KMS-11 (cell line): ENCODE results near the gene CDC42SE2.

Experiments
- H2AFZ ChIP-seq: fragments of 200-600 bp; sonication (generic); 2 replicates; pipeline ENCODE4 v1.6.1; 2016; ENCODE audit warnings: antibody characterized with exemption, mixed run types, low read depth
- H3K27ac ChIP-seq: fragments of 200-600 bp; sonication (generic); 2 replicates; pipeline ENCODE4 v1.6.1; 2016; ENCODE audit warnings: mild to moderate bottlenecking, mixed run types
- H3K27me3 ChIP-seq: fragments of 200-600 bp; sonication (generic); 2 replicates; pipeline ENCODE4 v1.6.1; 2017; ENCODE audit warnings: mild to moderate bottlenecking, low read depth, mixed run types, moderate library complexity; ENCODE audit not compliant: insufficient read depth
- H3K36me3 ChIP-seq: fragments of 200-600 bp; sonication (generic); 2 replicates; pipeline ENCODE4 v1.6.1; 2017; ENCODE audit warnings: mild to moderate bottlenecking, mixed run types; ENCODE audit not compliant: insufficient read depth
- H3K4me1 ChIP-seq: fragments of 200-600 bp; sonication (generic); 2 replicates; pipeline ENCODE4 v1.6.1; 2016; ENCODE audit warnings: mild to moderate bottlenecking, low read depth, mixed run types; ENCODE audit not compliant: poor library complexity, severe bottlenecking
- H3K4me2 ChIP-seq: fragments of 200-600 bp; sonication (generic); 2 replicates; pipeline ENCODE4 v1.7.0; 2016; ENCODE audit warnings: mild to moderate bottlenecking, mixed run types
- H3K4me3 ChIP-seq: fragments of 200-600 bp; sonication (generic); IDR thresholded peaks from 2 replicates; pipeline ENCODE4 v1.6.1; 2017; ENCODE audit warnings: low read depth, low read length, mixed read lengths; ENCODE audit not compliant: insufficient read depth
- H3K79me2 ChIP-seq: fragments of 200-600 bp; sonication (generic); 2 replicates; pipeline ENCODE4 v1.6.1; 2016; ENCODE audit warnings: low read depth, mixed run types; ENCODE audit not compliant: insufficient read depth
- H3K9ac ChIP-seq: fragments of 200-600 bp; sonication (generic); 2 replicates; pipeline ENCODE4 v1.6.1; 2016; ENCODE audit warnings: mild to moderate bottlenecking, mixed run types
- H4K20me1 ChIP-seq: fragments of 200-600 bp; sonication (generic); 2 replicates; pipeline ENCODE4 v1.6.1; 2016; ENCODE audit warnings: mild to moderate bottlenecking, mixed run types; ENCODE audit not compliant: insufficient read depth
- CTCF ChIP-seq: fragments of 200-600 bp; sonication (generic); conservative IDR thresholded peaks from 2 replicates; pipeline ENCODE4 v1.6.1; 2017; ENCODE audit warnings: low read depth, mild to moderate bottlenecking, antibody characterized with exemption, low read length, moderate library complexity, mixed read lengths

CDC42SE2 gene

GRCh38 chr5:131386779-131387178 lies 122.9 kb downstream of the CDC42SE2 start:
- Histone ChIP-seq H4K20me1 (no peaks in the 10 kb centered on the region), H3K4me1 (peaks cover 51% of the 10 kb centered on the region), H3K9ac (no peak overlapping the region), H3K4me3 (no peak overlapping the region), H3K27me3 (no peaks in the 10 kb centered on the region), H3K36me3 (no peaks in the 10 kb centered on the region; the same call in 1 of the 2 replicates), H3K27ac (no peak overlapping the region), H3K4me2 (no peak overlapping the region), H3K79me2 (peaks cover 21% of the 10 kb centered on the region; the same call in 1 of the 2 replicates), H2AFZ (no peak overlapping the region)
- no peak for TF ChIP-seq CTCF

GRCh38 chr5:131387255-131387654 lies 123.4 kb downstream of the CDC42SE2 start:
- H3K79me2 ChIP-seq: peaks cover 21% of the 10 kb centered on the region; the same call in 1 of the 2 replicates
- peaks cover 46% of the 10 kb centered on the region for H3K4me1 ChIP-seq
- H3K4me2 ChIP-seq: 0 out of 2 replicates have a peak overlapping the region, but pooled peaks have one; percentile 6
- TF ChIP-seq CTCF: no peak
- no peak overlapping the region for H3K27ac ChIP-seq
- no peaks in the 10 kb centered on the region; the same call in 1 of the 2 replicates for H3K36me3 ChIP-seq
- H4K20me1 ChIP-seq: no peaks in the 10 kb centered on the region
- H3K4me3 ChIP-seq: no peak overlapping the region
- H3K27me3 ChIP-seq: no peaks in the 10 kb centered on the region
- no peak overlapping the region for H3K9ac ChIP-seq
- H2AFZ ChIP-seq: no peak overlapping the region

DNA sequence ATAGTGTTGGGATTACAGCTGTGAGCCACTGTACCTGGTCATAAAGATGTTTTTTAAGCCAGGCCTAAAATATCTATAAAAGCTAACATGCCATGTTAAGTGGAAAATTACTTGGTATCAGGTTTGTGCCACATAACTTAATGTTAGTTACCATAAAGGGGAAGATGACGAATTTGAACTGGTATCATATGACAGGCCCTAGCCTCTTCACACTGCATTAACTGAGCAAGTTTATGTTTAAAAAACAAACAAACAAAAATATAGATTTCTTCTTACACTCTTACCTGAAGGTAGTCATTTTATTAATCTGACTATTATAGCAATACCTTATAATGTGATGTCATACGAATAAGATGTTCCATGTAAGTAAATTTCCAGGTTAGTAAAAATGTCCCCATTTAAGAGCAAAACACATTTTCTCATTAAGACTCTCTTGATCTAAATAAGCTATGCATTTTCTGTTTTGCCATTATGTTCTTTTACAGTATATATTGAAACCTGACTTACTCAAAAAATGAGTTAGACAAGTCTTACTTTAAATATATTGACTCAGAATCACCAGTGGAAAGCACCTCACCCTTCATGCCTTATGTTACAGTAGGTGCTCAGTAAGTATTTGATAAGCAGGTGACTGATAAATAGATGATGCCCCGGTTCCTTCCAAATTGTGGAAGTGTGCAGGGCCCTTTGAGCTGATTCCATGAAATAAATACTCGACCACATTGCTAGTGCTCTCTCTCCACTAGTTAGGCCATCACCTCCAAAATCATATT lies 125.4 kb downstream of the CDC42SE2 start:
- Histone ChIP-seq H4K20me1 (no peaks in the 10 kb centered on the region), H3K4me1 (peaks cover 26% of the 10 kb centered on the region), H3K4me3 (no peak overlapping the region), H3K27me3 (no peaks in the 10 kb centered on the region), H3K4me2 (no peak overlapping the region), H3K27ac (no peak overlapping the region), H3K36me3 (no peaks in the 10 kb centered on the region; the same call in 1 of the 2 replicates), H2AFZ (no peak overlapping the region), H3K9ac (no peak overlapping the region), H3K79me2 (peaks cover 10% of the 10 kb centered on the region; the same call in 1 of the 2 replicates)
- TF ChIP-seq CTCF: no peak

GRCh38 chr5:131389869-131390265 lies 126.0 kb downstream of the CDC42SE2 start:
- no peak overlapping the region for H3K4me2 ChIP-seq
- no peak overlapping the region for H3K4me3 ChIP-seq
- H3K36me3 ChIP-seq: no peaks in the 10 kb centered on the region; the same call in 1 of the 2 replicates
- H3K79me2 ChIP-seq: peaks cover 4% of the 10 kb centered on the region; the same call in 1 of the 2 replicates
- H4K20me1 ChIP-seq: no peaks in the 10 kb centered on the region
- no peak overlapping the region for H2AFZ ChIP-seq
- peaks cover 20% of the 10 kb centered on the region for H3K4me1 ChIP-seq
- H3K27me3 ChIP-seq: no peaks in the 10 kb centered on the region
- H3K27ac ChIP-seq: no peak overlapping the region
- TF ChIP-seq CTCF: no peak
- no peak overlapping the region for H3K9ac ChIP-seq
